AG04449 (cell line): ENCODE data around the gene KRT20.

ENCODE experiments used
- CTCF ChIA-PET: fragments of 350-600 bp; formaldehyde crosslinking; extraction: SDS; loops from one replicate; lab custom pipeline; 2021; ENCODE audit warnings: antibody characterized with exemption; lab: Yijun Ruan, JAX
- POLR2A ChIA-PET: fragments of 400-600, 350-600 bp; formaldehyde crosslinking; extraction: SDS; loops from one replicate; lab custom pipeline; 2020; ENCODE audit warnings: antibody characterized with exemption, inconsistent platforms; lab: Yijun Ruan, JAX
- DNase-seq: peaks from one replicate; pipeline ENCODE4 v3.0.0-alpha.2; 2010; ENCODE audit warnings: low read depth, low spot score
- H3K4me3 ChIP-seq: 2 replicates; pipeline ENCODE4 v1.5.1; 2011; ENCODE audit warnings: low read depth, mild to moderate bottlenecking, control low read depth, low read length
- TF ChIP-seq, protein P1 (sequence below): IDR thresholded peaks from one replicate; pipeline ENCODE4 v1.5.1; 2011; ENCODE audit warnings: mild to moderate bottlenecking, moderate library complexity, low read length, control low read depth, inconsistent platforms; ENCODE audit not compliant: insufficient read depth; ENCODE audit errors: missing control alignments

The KRT20 gene

DNA sequence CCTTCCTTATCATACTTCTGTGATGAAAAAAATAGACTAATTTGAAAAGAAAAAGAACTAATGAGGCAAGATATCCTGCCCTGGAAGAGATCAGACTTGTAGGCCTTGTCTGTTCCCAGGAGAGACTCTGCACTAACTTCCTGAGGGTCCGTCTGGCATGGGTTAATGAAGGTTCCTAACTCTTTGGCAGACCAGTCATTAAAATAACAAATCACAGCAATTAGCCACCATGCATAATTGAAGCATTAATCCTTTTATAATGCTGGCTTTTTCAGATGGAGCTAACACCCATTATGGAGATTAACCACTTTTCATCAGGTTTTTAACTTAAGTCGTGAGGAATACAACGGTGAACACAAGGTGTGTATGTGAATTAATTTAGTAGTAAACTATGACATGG, 52.2 kb downstream of the KRT20 start:
- POLR2A ChIA-PET, result no interaction called here
- TF ChIP-seq, protein P1, sequence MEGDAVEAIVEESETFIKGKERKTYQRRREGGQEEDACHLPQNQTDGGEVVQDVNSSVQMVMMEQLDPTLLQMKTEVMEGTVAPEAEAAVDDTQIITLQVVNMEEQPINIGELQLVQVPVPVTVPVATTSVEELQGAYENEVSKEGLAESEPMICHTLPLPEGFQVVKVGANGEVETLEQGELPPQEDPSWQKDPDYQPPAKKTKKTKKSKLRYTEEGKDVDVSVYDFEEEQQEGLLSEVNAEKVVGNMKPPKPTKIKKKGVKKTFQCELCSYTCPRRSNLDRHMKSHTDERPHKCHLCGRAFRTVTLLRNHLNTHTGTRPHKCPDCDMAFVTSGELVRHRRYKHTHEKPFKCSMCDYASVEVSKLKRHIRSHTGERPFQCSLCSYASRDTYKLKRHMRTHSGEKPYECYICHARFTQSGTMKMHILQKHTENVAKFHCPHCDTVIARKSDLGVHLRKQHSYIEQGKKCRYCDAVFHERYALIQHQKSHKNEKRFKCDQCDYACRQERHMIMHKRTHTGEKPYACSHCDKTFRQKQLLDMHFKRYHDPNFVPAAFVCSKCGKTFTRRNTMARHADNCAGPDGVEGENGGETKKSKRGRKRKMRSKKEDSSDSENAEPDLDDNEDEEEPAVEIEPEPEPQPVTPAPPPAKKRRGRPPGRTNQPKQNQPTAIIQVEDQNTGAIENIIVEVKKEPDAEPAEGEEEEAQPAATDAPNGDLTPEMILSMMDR, result no peak
- CTCF ChIA-PET, result interaction anchor here (0.9 to 2.5 kb wide), 10 partner anchors 13 to 834 kb away, joined by 3 to 9 read pairs (median 5); no protein-coding TSS in a partner anchor

DNA sequence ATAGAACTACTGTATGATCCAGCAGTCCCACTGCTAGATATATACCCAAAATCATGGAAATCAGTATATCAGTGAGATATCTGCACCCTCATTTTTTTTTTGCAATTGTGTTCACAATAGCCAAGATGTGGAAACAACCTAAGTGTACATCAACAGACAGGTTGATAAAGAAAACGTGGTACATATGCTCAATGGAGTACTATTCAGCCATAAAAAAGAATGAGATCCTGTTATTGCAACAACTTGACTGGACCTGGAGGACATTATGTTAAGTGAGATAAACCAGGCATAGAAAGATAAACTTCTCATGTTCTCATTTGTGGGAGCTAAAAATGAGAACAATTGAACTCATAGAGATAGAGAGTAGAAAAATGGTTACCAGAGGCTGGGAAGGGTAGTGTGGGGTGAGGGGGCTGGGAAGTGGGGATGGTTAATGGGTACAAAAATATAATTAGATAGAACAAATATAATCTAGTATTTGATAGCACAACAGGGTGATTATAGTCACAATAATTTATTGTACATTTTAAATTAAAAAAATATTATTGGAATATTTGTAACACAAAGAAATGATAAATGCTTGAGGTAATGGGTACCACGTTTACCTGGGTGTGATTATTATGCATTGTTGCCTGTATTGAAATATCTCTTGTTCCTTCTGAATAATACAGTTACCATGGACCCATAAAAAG, 54.8 kb downstream of the KRT20 start:
- TF ChIP-seq, protein P1, result no peak
- no peak for DNase-seq
- no peak overlapping the region for H3K4me3 ChIP-seq
- ChIA-PET POLR2A (no interaction called here), CTCF (interaction anchor here (0.9 to 2.5 kb wide), 4 partner anchors 26 to 837 kb away, joined by 3 to 5 read pairs (median 5); no protein-coding TSS in a partner anchor)

More for the DNA sequence above, 52.2 kb downstream of the KRT20 start:
- DNase-seq, result no peak
- no peak overlapping the region for H3K4me3 ChIP-seq

DNA sequence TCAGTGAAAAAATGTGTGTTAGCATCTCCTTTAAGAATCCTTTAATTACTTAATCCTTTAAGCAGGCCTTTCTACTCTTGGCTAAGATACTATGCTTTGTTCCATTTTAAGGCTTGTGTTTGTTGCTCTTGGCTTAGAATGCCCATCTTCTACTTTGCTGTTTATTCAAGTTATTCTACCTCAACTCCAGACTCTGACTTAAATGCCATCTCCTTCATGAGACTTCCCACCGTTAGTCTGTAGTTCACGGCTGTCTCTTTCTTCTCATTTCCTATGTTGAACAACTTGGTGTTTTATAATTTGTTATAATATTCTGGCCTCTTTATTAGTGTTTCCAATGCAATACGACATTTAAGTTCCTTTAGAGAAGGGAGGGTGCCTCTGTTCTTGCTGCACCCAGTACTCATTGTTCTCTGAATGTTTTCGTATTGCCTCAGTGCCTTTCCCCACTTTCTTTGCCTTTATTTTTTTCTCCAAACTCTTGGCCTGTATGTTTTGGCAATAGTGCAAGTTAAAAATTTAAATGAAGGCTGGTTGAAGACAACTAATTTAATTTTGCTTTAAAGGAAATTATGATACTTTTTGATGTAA, 56.5 kb downstream of the KRT20 start:
- POLR2A ChIA-PET, result interaction anchor here (0.6 to 1.5 kb wide), 2 partner anchors 10 to 425 kb away, joined by 3 to 4 read pairs; no protein-coding TSS in a partner anchor
- TF ChIP-seq, protein P1, result no peak
- DNase-seq, result no peak
- CTCF ChIA-PET, result interaction anchor here (0.7 to 1.5 kb wide), 3 partner anchors 10 to 835 kb away, joined by 3 to 4 read pairs (median 3); no protein-coding TSS in a partner anchor
- H3K4me3 ChIP-seq, result no peak overlapping the region

DNA sequence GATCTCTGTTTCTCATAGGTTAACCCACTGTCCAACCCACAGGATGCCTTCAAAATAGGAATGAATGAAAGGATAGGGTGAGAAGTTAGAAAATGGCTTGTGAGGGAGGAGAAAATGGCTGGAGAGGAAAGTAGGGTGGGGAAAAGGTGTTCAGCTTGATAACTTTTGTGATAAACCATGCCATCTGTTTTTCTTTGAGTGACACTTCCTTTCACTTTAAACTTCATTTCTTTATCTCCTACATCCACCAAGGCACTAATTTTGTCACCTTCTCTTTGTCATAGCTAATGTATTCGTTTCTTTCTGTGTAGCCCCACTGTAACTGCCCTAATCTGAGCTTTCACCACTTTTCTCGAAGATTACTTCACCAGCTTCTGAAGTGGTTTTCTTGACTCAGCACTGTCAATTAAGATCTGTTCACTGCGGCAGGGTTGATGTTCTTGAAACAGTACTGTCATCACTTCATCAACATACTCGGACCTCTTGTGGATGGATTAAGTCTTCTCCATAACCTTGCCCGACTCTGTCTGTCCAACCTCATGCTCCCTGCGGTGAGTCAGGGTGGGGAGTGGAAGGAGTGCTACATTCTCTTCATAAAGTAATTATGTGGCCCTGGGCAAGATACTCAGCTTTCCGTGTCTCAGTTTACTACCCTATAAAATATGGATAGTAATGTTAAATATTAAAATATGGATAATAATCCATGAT, 57.1 kb downstream of the KRT20 start:
- DNase-seq, result no peak
- TF ChIP-seq, protein P1, result no peak
- CTCF ChIA-PET, result interaction anchor here (0.9 to 1.5 kb wide), 5 partner anchors 9 to 835 kb away, joined by 3 to 4 read pairs (median 3); no protein-coding TSS in a partner anchor
- POLR2A ChIA-PET, result interaction anchor here (0.6 to 1.5 kb wide), 2 partner anchors 9 to 425 kb away, joined by 3 to 4 read pairs; no protein-coding TSS in a partner anchor
- H3K4me3 ChIP-seq, result no peak overlapping the region
